PC-9 (cell line): Measurements from ENCODE around the gene NFKB1. TPM values are rescaled to one million over a fixed set of nuclear protein-coding genes. Genes with fewer than 3 reads are reported as not detected.

Experiments
- BruUV-seq: library from RNA; stranded (reverse); fragments of 400-500 nt; replicated peaks from 2 replicates; lab custom pipeline; 2021; lab: Mats Ljungman, UMichigan
- CTCF ChIA-PET: fragments of 300-600 bp; sonication (Branson Sonifier 250); formaldehyde crosslinking; loops from one replicate; lab custom pipeline; 2022; ENCODE audit warnings: antibody characterized with exemption; lab: Charles Lee
- POLR2A ChIA-PET: fragments of 300-600 bp; sonication (Branson Sonifier 250); formaldehyde crosslinking; loops from one replicate; lab custom pipeline; 2022; ENCODE audit warnings: antibody characterized with exemption; ENCODE audit not compliant: unreplicated experiment; lab: Charles Lee
- DNase-seq, 2 experiments: peaks; one replicate each; pipeline versions ENCODE4 v3.0.0 to v3.0.0-alpha.2; 2015 to 2022; ENCODE audit warnings: mixed read lengths in 1 of 2
- H2AFZ ChIP-seq: fragments of 200-600 bp; sonication (generic); 2 replicates; pipeline ENCODE4 v1.8.1; 2017; ENCODE audit warnings: antibody characterized with exemption
- H3F3A ChIP-seq: fragments of 200-600 bp; sonication (generic); 2 replicates; pipeline ENCODE4 v1.8.1; 2017; ENCODE audit warnings: antibody characterized with exemption, mild to moderate bottlenecking, low read depth; ENCODE audit not compliant: insufficient read depth
- H3K27ac ChIP-seq: fragments of 200-600 bp; sonication (generic); 2 replicates; pipeline ENCODE4 v1.6.1; 2016; ENCODE audit warnings: mixed run types
- H3K27me3 ChIP-seq: fragments of 200-600 bp; sonication (generic); 2 replicates; pipeline ENCODE4 v1.6.1; 2016; ENCODE audit warnings: low read depth, mixed run types; ENCODE audit not compliant: insufficient read depth
- H3K36me3 ChIP-seq: fragments of 200-600 bp; sonication (generic); 2 replicates; pipeline ENCODE4 v1.6.1; 2016; ENCODE audit warnings: low read depth, mixed run types
- H3K4me1 ChIP-seq: fragments of 200-600 bp; sonication (generic); replicated peaks from 2 replicates; pipeline ENCODE4 v1.6.1; 2016; ENCODE audit warnings: mixed run types; ENCODE audit not compliant: insufficient read depth
- H3K4me2 ChIP-seq: fragments of 200-600 bp; sonication (generic); 2 replicates; pipeline ENCODE4 v1.6.1; 2017; ENCODE audit warnings: mixed run types
- H3K4me3 ChIP-seq: fragments of 200-600 bp; sonication (generic); 2 replicates; pipeline ENCODE4 v1.6.1; 2016; ENCODE audit warnings: mixed run types
- H3K79me2 ChIP-seq: fragments of 200-600 bp; sonication (generic); 2 replicates; pipeline ENCODE4 v1.6.1; 2017; ENCODE audit warnings: low read depth, mixed run types
- H3K9me2 ChIP-seq: fragments of 200-600 bp; sonication (generic); 2 replicates; pipeline ENCODE4 v1.8.1; 2017; ENCODE audit warnings: mild to moderate bottlenecking; ENCODE audit not compliant: insufficient read depth
- H3K9me3 ChIP-seq: fragments of 200-600 bp; sonication (generic); 2 replicates; pipeline ENCODE4 v1.8.1; 2016; ENCODE audit warnings: low read depth; ENCODE audit not compliant: insufficient read depth
- H4K20me1 ChIP-seq: fragments of 200-600 bp; sonication (generic); 2 replicates; pipeline ENCODE4 v1.8.1; 2017; ENCODE audit not compliant: insufficient read depth
- CTCF ChIP-seq: fragments of 200-600 bp; sonication (generic); conservative IDR thresholded peaks from 2 replicates; pipeline ENCODE4 v1.6.1; 2017; ENCODE audit warnings: mixed run types, antibody characterized with exemption, mild to moderate bottlenecking, moderate library complexity
- EZH2 ChIP-seq: fragments of 200-600 bp; sonication (generic); IDR thresholded peaks from 2 replicates; pipeline ENCODE4 v1.8.0; 2017; ENCODE audit warnings: antibody characterized with exemption, low read depth
- intact Hi-C: fragments of 100-400 bp; cut with micrococcal nuclease; formaldehyde crosslinking; loops from one replicate; pipeline ENCODE4 v1.10.0; 2022; ENCODE audit not compliant: unreplicated experiment
- total RNA-seq: library from RNA; stranded (reverse); gene quantifications from 2 replicates; pipeline ENCODE4 v1.2.3, GENCODE V29; 2021

Gene NFKB1
- total RNA-seq, 1 experiment from 2014 or later = 11.6 TPM

DNA sequence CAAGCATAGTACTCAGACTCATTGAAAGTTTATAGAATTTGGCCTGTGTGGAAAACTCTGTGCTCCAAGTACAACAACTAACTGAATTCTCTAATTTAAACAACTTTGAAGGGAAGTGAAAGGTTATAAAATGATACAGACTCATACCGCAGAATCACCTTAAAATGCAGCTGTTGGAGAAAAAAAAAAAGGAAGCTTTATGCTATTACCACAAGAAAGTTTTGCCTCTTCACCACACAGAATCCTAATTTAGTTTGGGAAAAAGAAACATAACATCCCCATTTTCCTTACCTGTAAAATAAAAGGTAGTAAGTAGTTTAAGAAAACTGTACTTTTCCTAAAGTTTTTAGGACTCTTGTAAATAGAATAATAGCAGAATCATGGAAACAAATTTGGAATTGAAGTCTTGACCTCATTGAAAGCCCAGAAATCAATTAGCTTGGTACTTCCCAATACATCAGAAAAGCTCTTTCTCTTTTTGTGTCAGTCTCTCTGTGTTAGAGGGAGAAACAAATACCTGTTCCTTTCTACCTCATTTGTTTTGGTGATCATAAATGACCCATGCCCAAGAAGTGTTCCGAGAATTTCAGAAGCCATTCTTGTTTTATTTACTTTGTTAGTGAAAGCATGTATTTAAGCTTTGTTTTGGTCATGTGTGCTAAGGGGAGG is 78.8 kb downstream of the NFKB1 start:
- no TSS peak for BruUV-seq
- H3K4me1 ChIP-seq = no peaks in the 10 kb centered on the region
- no peak overlapping the region for H3K27ac ChIP-seq
- H3K36me3 ChIP-seq = no peaks in the 10 kb centered on the region
- no peak overlapping the region for H2AFZ ChIP-seq
- no peaks in the 10 kb centered on the region for H4K20me1 ChIP-seq
- ChIA-PET CTCF (no interaction called here), POLR2A (no interaction called here)
- no peaks in the 10 kb centered on the region for H3K9me3 ChIP-seq
- no peaks in the 10 kb centered on the region for H3K79me2 ChIP-seq
- no peaks in the 10 kb centered on the region for H3K9me2 ChIP-seq
- intact Hi-C loops = no loop called here
- H3K4me2 ChIP-seq = no peak overlapping the region
- H3K4me3 ChIP-seq = no peak overlapping the region
- DNase-seq = no peak
- H3F3A ChIP-seq = no peaks in the 10 kb centered on the region
- no peak for TF ChIP-seq CTCF
- no peak for TF ChIP-seq EZH2
- H3K27me3 ChIP-seq = no peaks in the 10 kb centered on the region

- Histone ChIP-seq H3K27me3 (no peaks in the 10 kb centered on the region), H3K4me2 (no peak overlapping the region), H3K9me3 (no peaks in the 10 kb centered on the region), H3K79me2 (no peaks in the 10 kb centered on the region), H3K9me2 (no peaks in the 10 kb centered on the region), H3K27ac (no peak overlapping the region), H3K4me3 (no peak overlapping the region), H3K36me3 (no peaks in the 10 kb centered on the region), H2AFZ (no peak overlapping the region), H4K20me1 (no peaks in the 10 kb centered on the region), H3K4me1 (no peaks in the 10 kb centered on the region), H3F3A (no peaks in the 10 kb centered on the region)
- no peak for DNase-seq
- no peak for TF ChIP-seq EZH2
- no peak for TF ChIP-seq CTCF
- intact Hi-C loops = no loop called here
- ChIA-PET POLR2A (no interaction called here), CTCF (no interaction called here)
- no TSS peak for BruUV-seq
Measured at GRCh38 chr4:102580463-102580842, 79.3 kb downstream of the NFKB1 start.

DNA sequence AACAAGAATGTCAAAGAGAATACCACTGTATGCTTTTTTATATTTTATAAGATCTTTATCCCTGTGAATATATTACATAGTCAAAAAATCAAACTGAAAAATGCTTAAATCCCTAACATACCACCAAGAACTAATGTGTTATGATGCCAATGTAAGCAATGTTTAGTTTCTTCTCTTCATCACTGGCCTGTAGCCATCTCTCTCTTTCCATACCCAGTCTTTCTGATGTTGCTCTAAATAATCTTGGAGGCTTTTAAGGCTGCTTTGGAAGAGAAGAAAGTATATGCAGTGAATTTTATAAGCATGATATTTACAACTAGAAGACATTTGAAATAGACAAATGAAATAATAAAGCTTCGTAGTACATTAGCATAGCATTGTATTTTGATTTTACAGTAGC is 82.9 kb downstream of the NFKB1 start:
- Histone ChIP-seq H3F3A (no peaks in the 10 kb centered on the region), H3K79me2 (no peaks in the 10 kb centered on the region), H3K9me2 (no peaks in the 10 kb centered on the region), H3K27me3 (no peaks in the 10 kb centered on the region), H2AFZ (no peak overlapping the region), H3K27ac (no peak overlapping the region), H3K4me2 (no peak overlapping the region), H3K4me1 (no peaks in the 10 kb centered on the region), H3K36me3 (no peaks in the 10 kb centered on the region), H4K20me1 (no peaks in the 10 kb centered on the region), H3K9me3 (no peaks in the 10 kb centered on the region), H3K4me3 (no peak overlapping the region)
- ChIA-PET CTCF (interaction anchor here (0.7 kb wide), 1 partner anchor 240 kb away, joined by 5 read pairs; no protein-coding TSS in a partner anchor), POLR2A (no interaction called here)
- no TSS peak for BruUV-seq
- TF ChIP-seq CTCF (no peak), EZH2 (no peak)
- intact Hi-C loops = no loop called here
- no peak for DNase-seq
